Measurements from ENCODE around the gene SNTB2.
A peak's percentile ranks its signal among the peaks of the same experiment; 100 is the strongest.
"Not testable (repeated sequence)": the region's sequence is repeated elsewhere in the genome, so short reads cannot be mapped to it uniquely, and the experiment has no call there.

Gene SNTB2

GRCh38 chr16:69293401-69293800 is 106.4 kb downstream of the SNTB2 start:
- Histone ChIP-seq H3K9ac (ENCODE audit: low read length in 5 of 5) (peak overlapping the region in 1 of 5 donors; percentile 33), H3K4me1 (ENCODE audit: control insufficient read depth in 5 of 5, insufficient read depth in 5 of 5, low read length in 5 of 5) (no peaks in the 10 kb centered on the region), H3K4me3 (ENCODE audit: low read depth in 1 of 5, low read length in 5 of 5) (no peak overlapping the region), H3K27me3 (ENCODE audit: control insufficient read depth in 5 of 5, insufficient read depth in 4 of 5, low read length in 5 of 5) (no peaks in the 10 kb centered on the region), H3K9me3 (ENCODE audit: control insufficient read depth in 5 of 5, low read length in 5 of 5) (no peaks in the 10 kb centered on the region), H3K27ac (ENCODE audit: low read depth, low read length) (no peak overlapping the region), H3K36me3 (ENCODE audit: control insufficient read depth in 5 of 5, insufficient read depth in 5 of 5, low read length in 5 of 5) (peaks cover 0 to 8% (median 0%) of the 10 kb centered on the region in 5 donors)

GRCh38 chr16:69294051-69294450 is 107.1 kb downstream of the SNTB2 start:
- Histone ChIP-seq H3K9ac (ENCODE audit: low read length in 5 of 5) (no peak overlapping the region), H3K27ac (ENCODE audit: low read depth, low read length) (no peak overlapping the region)

GRCh38 chr16:69296771-69297170 is 109.8 kb downstream of the SNTB2 start:
- H3K27me3 ChIP-seq (ENCODE audit: control insufficient read depth in 5 of 5, insufficient read depth in 4 of 5, low read length in 5 of 5) = not testable (repeated sequence)
- peaks cover 8 to 24% (median 21%) of the 10 kb centered on the region in 5 donors for H3K36me3 ChIP-seq (ENCODE audit: control insufficient read depth in 5 of 5, insufficient read depth in 5 of 5, low read length in 5 of 5)

More at GRCh38 chr16:69294051-69294450, 107.1 kb downstream of the SNTB2 start:
- Histone ChIP-seq H3K4me3 (ENCODE audit: low read depth in 1 of 5, low read length in 5 of 5) (no peak overlapping the region), H3K4me1 (ENCODE audit: control insufficient read depth in 5 of 5, insufficient read depth in 5 of 5, low read length in 5 of 5) (no peaks in the 10 kb centered on the region), H3K9me3 (ENCODE audit: control insufficient read depth in 5 of 5, low read length in 5 of 5) (no peaks in the 10 kb centered on the region), H3K27me3 (ENCODE audit: control insufficient read depth in 5 of 5, insufficient read depth in 4 of 5, low read length in 5 of 5) (no peaks in the 10 kb centered on the region), H3K36me3 (ENCODE audit: control insufficient read depth in 5 of 5, insufficient read depth in 5 of 5, low read length in 5 of 5) (peaks cover 0 to 8% (median 0%) of the 10 kb centered on the region in 5 donors)

GRCh38 chr16:69298261-69298660 is 111.3 kb downstream of the SNTB2 start:
- H3K36me3 ChIP-seq (ENCODE audit: control insufficient read depth in 5 of 5, insufficient read depth in 5 of 5, low read length in 5 of 5) = peaks cover 8 to 33% (median 23%) of the 10 kb centered on the region in 5 donors
- no peaks in the 10 kb centered on the region for H3K27me3 ChIP-seq (ENCODE audit: control insufficient read depth in 5 of 5, insufficient read depth in 4 of 5, low read length in 5 of 5)
- peaks cover 0 to 7% (median 0%) of the 10 kb centered on the region in 5 donors for H3K4me1 ChIP-seq (ENCODE audit: control insufficient read depth in 5 of 5, insufficient read depth in 5 of 5, low read length in 5 of 5)

More at GRCh38 chr16:69296771-69297170, 109.8 kb downstream of the SNTB2 start:
- H3K9me3 ChIP-seq (ENCODE audit: control insufficient read depth in 5 of 5, low read length in 5 of 5); H3K4me1 ChIP-seq (ENCODE audit: control insufficient read depth in 5 of 5, insufficient read depth in 5 of 5, low read length in 5 of 5); H3K27ac ChIP-seq (ENCODE audit: low read depth, low read length); H3K4me3 ChIP-seq (ENCODE audit: low read depth in 1 of 5, low read length in 5 of 5); H3K9ac ChIP-seq (ENCODE audit: low read length in 5 of 5): not testable (repeated sequence)

GRCh38 chr16:69301187-69301586 is 114.2 kb downstream of the SNTB2 start:
- peaks cover 0 to 7% (median 0%) of the 10 kb centered on the region in 5 donors for H3K4me1 ChIP-seq (ENCODE audit: control insufficient read depth in 5 of 5, insufficient read depth in 5 of 5, low read length in 5 of 5)
- H3K9ac ChIP-seq (ENCODE audit: low read length in 5 of 5) = no peak overlapping the region
- H3K27me3 ChIP-seq (ENCODE audit: control insufficient read depth in 5 of 5, insufficient read depth in 4 of 5, low read length in 5 of 5) = no peaks in the 10 kb centered on the region
- no peak overlapping the region for H3K27ac ChIP-seq (ENCODE audit: low read depth, low read length)
- H3K36me3 ChIP-seq (ENCODE audit: control insufficient read depth in 5 of 5, insufficient read depth in 5 of 5, low read length in 5 of 5) = peaks cover 18 to 47% (median 23%) of the 10 kb centered on the region in 5 donors
- H3K4me3 ChIP-seq (ENCODE audit: low read depth in 1 of 5, low read length in 5 of 5) = no peak overlapping the region
- H3K9me3 ChIP-seq (ENCODE audit: control insufficient read depth in 5 of 5, low read length in 5 of 5) = no peaks in the 10 kb centered on the region

More at GRCh38 chr16:69298261-69298660, 111.3 kb downstream of the SNTB2 start:
- Histone ChIP-seq H3K4me3 (ENCODE audit: low read depth in 1 of 5, low read length in 5 of 5) (no peak overlapping the region), H3K9ac (ENCODE audit: low read length in 5 of 5) (no peak overlapping the region), H3K9me3 (ENCODE audit: control insufficient read depth in 5 of 5, low read length in 5 of 5) (no peaks in the 10 kb centered on the region), H3K27ac (ENCODE audit: low read depth, low read length) (no peak overlapping the region)

GRCh38 chr16:69301861-69302260 is 114.9 kb downstream of the SNTB2 start:
- H3K36me3 ChIP-seq (ENCODE audit: control insufficient read depth in 5 of 5, insufficient read depth in 5 of 5, low read length in 5 of 5) = peaks cover 19 to 47% (median 23%) of the 10 kb centered on the region in 5 donors
- H3K27ac ChIP-seq (ENCODE audit: low read depth, low read length) = no peak overlapping the region

GRCh38 chr16:69302301-69302700 is 115.3 kb downstream of the SNTB2 start:
- Histone ChIP-seq H3K27ac (ENCODE audit: low read depth, low read length) (no peak overlapping the region), H3K27me3 (ENCODE audit: control insufficient read depth in 5 of 5, insufficient read depth in 4 of 5, low read length in 5 of 5) (no peaks in the 10 kb centered on the region), H3K36me3 (ENCODE audit: control insufficient read depth in 5 of 5, insufficient read depth in 5 of 5, low read length in 5 of 5) (peaks cover 19 to 47% (median 23%) of the 10 kb centered on the region in 5 donors)

More at GRCh38 chr16:69301861-69302260, 114.9 kb downstream of the SNTB2 start:
- H3K9me3 ChIP-seq (ENCODE audit: control insufficient read depth in 5 of 5, low read length in 5 of 5) = no peaks in the 10 kb centered on the region
- H3K4me3 ChIP-seq (ENCODE audit: low read depth in 1 of 5, low read length in 5 of 5) = no peak overlapping the region
- H3K27me3 ChIP-seq (ENCODE audit: control insufficient read depth in 5 of 5, insufficient read depth in 4 of 5, low read length in 5 of 5) = no peaks in the 10 kb centered on the region
- H3K9ac ChIP-seq (ENCODE audit: low read length in 5 of 5) = no peak overlapping the region
- peaks cover 0 to 7% (median 0%) of the 10 kb centered on the region in 5 donors for H3K4me1 ChIP-seq (ENCODE audit: control insufficient read depth in 5 of 5, insufficient read depth in 5 of 5, low read length in 5 of 5)

GRCh38 chr16:69306031-69306430 is 119.1 kb downstream of the SNTB2 start:
- Histone ChIP-seq H3K9me3 (ENCODE audit: control insufficient read depth in 5 of 5, low read length in 5 of 5) (no peaks in the 10 kb centered on the region), H3K4me1 (ENCODE audit: control insufficient read depth in 5 of 5, insufficient read depth in 5 of 5, low read length in 5 of 5) (peaks cover 0 to 13% (median 5%) of the 10 kb centered on the region in 5 donors), H3K27me3 (ENCODE audit: control insufficient read depth in 5 of 5, insufficient read depth in 4 of 5, low read length in 5 of 5) (no peaks in the 10 kb centered on the region), H3K4me3 (ENCODE audit: low read depth in 1 of 5, low read length in 5 of 5) (no peak overlapping the region), H3K27ac (ENCODE audit: low read depth, low read length) (no peak overlapping the region), H3K36me3 (ENCODE audit: control insufficient read depth in 5 of 5, insufficient read depth in 5 of 5, low read length in 5 of 5) (peaks cover 9 to 33% (median 13%) of the 10 kb centered on the region in 5 donors), H3K9ac (ENCODE audit: low read length in 5 of 5) (peak overlapping the region in 1 of 5 donors; percentile 10)

More at GRCh38 chr16:69302301-69302700, 115.3 kb downstream of the SNTB2 start:
- Histone ChIP-seq H3K4me1 (ENCODE audit: control insufficient read depth in 5 of 5, insufficient read depth in 5 of 5, low read length in 5 of 5) (peaks cover 0 to 7% (median 0%) of the 10 kb centered on the region in 5 donors), H3K9me3 (ENCODE audit: control insufficient read depth in 5 of 5, low read length in 5 of 5) (no peaks in the 10 kb centered on the region), H3K9ac (ENCODE audit: low read length in 5 of 5) (no peak overlapping the region), H3K4me3 (ENCODE audit: low read depth in 1 of 5, low read length in 5 of 5) (no peak overlapping the region)

- Histone ChIP-seq H3K9me3 (ENCODE audit: control insufficient read depth in 5 of 5, low read length in 5 of 5) (no peaks in the 10 kb centered on the region), H3K9ac (ENCODE audit: low read length in 5 of 5) (no peak overlapping the region), H3K27me3 (ENCODE audit: control insufficient read depth in 5 of 5, insufficient read depth in 4 of 5, low read length in 5 of 5) (no peaks in the 10 kb centered on the region), H3K27ac (ENCODE audit: low read depth, low read length) (no peak overlapping the region), H3K4me3 (ENCODE audit: low read depth in 1 of 5, low read length in 5 of 5) (no peak overlapping the region), H3K36me3 (ENCODE audit: control insufficient read depth in 5 of 5, insufficient read depth in 5 of 5, low read length in 5 of 5) (peaks cover 0 to 23% (median 3%) of the 10 kb centered on the region in 5 donors), H3K4me1 (ENCODE audit: control insufficient read depth in 5 of 5, insufficient read depth in 5 of 5, low read length in 5 of 5) (peaks cover under 1 to 10% (median 10%) of the 10 kb centered on the region in 5 donors)
Observed at GRCh38 chr16:69307091-69307490, 120.1 kb downstream of the SNTB2 start.

- Histone ChIP-seq H3K36me3 (ENCODE audit: control insufficient read depth in 5 of 5, insufficient read depth in 5 of 5, low read length in 5 of 5) (peaks cover 0 to 19% (median 0%) of the 10 kb centered on the region in 5 donors), H3K4me3 (ENCODE audit: low read depth in 1 of 5, low read length in 5 of 5) (no peak overlapping the region), H3K9ac (ENCODE audit: low read length in 5 of 5) (no peak overlapping the region), H3K9me3 (ENCODE audit: control insufficient read depth in 5 of 5, low read length in 5 of 5) (no peaks in the 10 kb centered on the region), H3K27me3 (ENCODE audit: control insufficient read depth in 5 of 5, insufficient read depth in 4 of 5, low read length in 5 of 5) (no peaks in the 10 kb centered on the region), H3K4me1 (ENCODE audit: control insufficient read depth in 5 of 5, insufficient read depth in 5 of 5, low read length in 5 of 5) (peaks cover 3 to 14% (median 13%) of the 10 kb centered on the region in 5 donors), H3K27ac (ENCODE audit: low read depth, low read length) (no peak overlapping the region)
Observed at GRCh38 chr16:69307856-69308255, 120.9 kb downstream of the SNTB2 start.
